H1 (cell line): ENCODE measurements around the gene SMARCE1. TPM values are rescaled to one million over a fixed set of nuclear protein-coding genes. Genes with fewer than 3 reads are reported as not detected.

Source experiments
- CREB1 ChIP-seq: IDR thresholded peaks from 2 replicates; pipeline ENCODE4 v1.6.1; 2012; ENCODE audit warnings: inconsistent platforms
- MAFK ChIP-seq: IDR thresholded peaks from 2 replicates; pipeline ENCODE4 v1.6.1; 2012; ENCODE audit warnings: low read depth, mild to moderate bottlenecking, improper control_type of control experiment, low read length
- RXRA ChIP-seq: IDR thresholded peaks from 2 replicates; pipeline ENCODE4 v1.6.1; 2011; ENCODE audit warnings: low read depth, mild to moderate bottlenecking, low read length, moderate library complexity; ENCODE audit not compliant: insufficient read depth
- SAP30 ChIP-seq: fragments of 300-600 bp; sonication (generic); IDR thresholded peaks from 2 replicates; pipeline ENCODE4 v1.7.1; 2012; ENCODE audit warnings: low read length, moderate library complexity, mild to moderate bottlenecking, inconsistent platforms; ENCODE audit not compliant: insufficient read depth, insufficient replicate concordance
- polyA plus RNA-seq, 7 experiments: library from polyadenylated mRNA; depleted of rRNA in 3 of 7; stranded (reverse) in 5 of 7; unstranded in 2 of 7; fragments of >200 nt in 5 of 7; fragments of 200-250 nt in 2 of 7; gene quantifications; 1 replicate in 5 of 7; 2 replicates in 1 of 7; 4 replicates in 1 of 7; pipeline versions ENCODE4 v1.2.1 to v1.2.3, GENCODE V29; 2011 to 2013; ENCODE audit warnings: missing spikeins in 2 of 7, mixed read lengths in 2 of 7
- total RNA-seq: library from RNA; stranded (reverse); fragmentation: NEBNext Ultra II Directional; extraction: Animal tissue kit (Norgen Biotek cat#: 25700); gene quantifications from 2 replicates; pipeline ENCODE4 v1.2.1, GENCODE V29; 2021

The SMARCE1 gene
- total and polyA plus RNA-seq, 2 of the 8 experiments (the other 6 are each of a cell fraction or from before 2014, with no cell fraction given), result 30.7 to 131 TPM

DNA sequence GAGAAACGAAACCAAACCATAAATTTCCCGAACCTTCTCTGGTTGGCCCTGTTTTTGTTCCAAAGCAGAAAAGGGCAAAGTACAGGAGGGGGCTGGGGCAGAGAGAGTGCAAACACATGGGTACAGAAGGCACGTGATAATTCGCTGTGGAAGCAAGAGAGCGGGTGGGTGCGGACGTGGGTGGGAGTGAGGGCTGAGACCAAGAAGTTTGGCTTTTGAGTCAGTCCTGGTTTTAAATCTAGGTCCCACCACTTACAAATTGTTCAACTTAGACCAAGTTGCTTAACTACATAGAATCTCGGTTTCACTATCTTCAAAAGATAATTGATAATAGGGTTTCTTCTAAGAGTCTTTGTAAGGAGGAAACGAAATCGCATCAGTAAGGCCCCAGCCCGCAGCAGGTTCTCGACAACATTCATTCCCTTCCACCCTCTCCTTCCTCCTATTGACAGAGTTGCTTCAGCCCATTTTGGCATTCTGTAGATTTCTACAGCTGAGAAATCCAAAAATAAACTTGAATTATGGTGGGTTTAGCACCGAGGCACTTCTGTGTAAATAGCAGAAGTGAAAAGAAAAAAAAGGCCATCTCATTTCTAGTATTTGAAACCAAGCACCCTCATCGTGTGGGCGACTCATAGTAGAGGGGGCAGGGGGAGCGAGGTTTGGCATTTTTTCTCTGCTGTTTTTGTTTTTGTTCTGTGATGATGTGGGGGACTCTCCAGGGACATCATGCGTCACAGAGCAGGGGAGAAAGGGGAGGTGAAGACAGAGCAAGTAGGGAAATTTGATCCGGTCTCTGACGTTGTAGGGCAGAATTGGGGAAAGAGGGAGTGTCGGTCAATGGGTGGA is 48.8 kb downstream of the SMARCE1 start (continued):
- TF ChIP-seq SAP30, result no peak
- no peak for TF ChIP-seq CREB1
- no peak for TF ChIP-seq MAFK
- no peak for TF ChIP-seq RXRA
